Measurements from ENCODE around the gene OSBPL5. TPM values are rescaled to one million over a fixed set of nuclear protein-coding genes. Genes with fewer than 3 reads are reported as not detected.
A peak's percentile ranks its signal among the peaks of the same experiment; 100 is the strongest.

Gene OSBPL5
- total RNA-seq, 1 experiment from 2014 or later = 9.6 TPM

DNA sequence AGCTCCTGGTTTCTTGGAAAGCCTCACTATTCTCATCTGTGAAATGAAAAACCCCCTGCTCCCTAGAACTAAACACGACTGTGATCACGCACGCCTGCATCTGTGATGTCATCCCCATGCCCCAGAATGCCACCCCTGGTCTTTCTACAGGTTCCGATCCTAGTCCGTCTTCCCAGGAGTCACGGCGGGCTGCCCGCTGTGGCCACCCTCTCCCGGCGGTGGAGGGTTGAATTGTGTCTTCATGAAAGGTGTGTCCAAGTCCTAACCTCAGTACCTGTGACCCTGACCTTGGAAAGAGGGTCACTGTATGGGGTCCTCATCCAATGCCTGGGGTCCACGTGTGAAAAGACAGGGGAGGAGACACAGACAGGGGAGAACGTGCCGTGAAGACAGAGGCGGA is 14.4 kb downstream of the OSBPL5 start:
- no peak for DNase-seq (ENCODE audit: low read depth)

DNA sequence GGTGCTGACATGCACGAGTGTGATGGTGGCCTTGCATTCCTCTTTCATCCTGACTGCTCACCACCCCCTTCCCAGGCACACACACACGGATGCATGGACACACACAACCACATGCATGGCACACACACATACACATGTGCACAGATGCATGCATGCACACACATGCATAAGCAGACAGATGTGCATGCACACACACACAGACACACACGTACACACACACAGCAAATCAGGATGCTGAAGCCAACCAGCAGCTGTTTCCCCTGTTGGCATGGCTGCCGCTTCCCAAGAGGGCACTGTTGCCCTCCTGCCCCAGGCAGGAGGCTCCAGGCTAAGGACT is 15.3 kb downstream of the OSBPL5 start:
- DNase-seq (ENCODE audit: low read depth) = no peak

GRCh38 chr11:3148990-3149851 is 15.9 kb downstream of the OSBPL5 start:
- DNase-seq (ENCODE audit: low read depth) = no peak

- DNase-seq (ENCODE audit: low read depth) = no peak
Observed at GRCh38 chr11:3148255-3148989, 16.7 kb downstream of the OSBPL5 start.

DNA sequence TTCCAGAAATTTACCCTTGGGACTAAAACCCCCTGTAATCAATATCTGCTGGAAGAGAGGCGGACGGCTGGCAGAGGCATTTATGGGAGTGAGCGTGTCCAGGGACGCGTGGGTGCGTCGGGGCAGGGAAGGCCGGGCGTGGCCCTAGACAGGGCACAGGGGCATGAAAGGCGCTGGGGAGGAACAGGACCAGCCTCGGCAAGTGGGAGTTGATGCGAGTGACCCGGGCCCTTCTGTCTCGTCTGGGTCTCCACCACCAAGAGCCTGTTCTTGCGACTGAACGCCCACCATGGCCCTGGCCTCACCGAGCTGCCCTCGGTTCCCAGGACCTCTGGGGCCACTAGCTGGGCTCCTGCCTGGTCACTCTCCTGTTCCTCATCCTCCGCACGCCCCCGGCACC is 17.5 kb downstream of the OSBPL5 start:
- no peak for DNase-seq (ENCODE audit: low read depth)

GRCh38 chr11:3147257-3147619 is 17.9 kb downstream of the OSBPL5 start:
- no peak for DNase-seq (ENCODE audit: low read depth)

GRCh38 chr11:3146612-3147256 is 18.4 kb downstream of the OSBPL5 start:
- DNase-seq (ENCODE audit: low read depth) = peak; percentile 54

GRCh38 chr11:3145206-3145520 is 19.9 kb downstream of the OSBPL5 start:
- no peak for DNase-seq (ENCODE audit: low read depth)

- DNase-seq (ENCODE audit: low read depth) = no peak
Observed at GRCh38 chr11:3144296-3145205, 20.6 kb downstream of the OSBPL5 start.

DNA sequence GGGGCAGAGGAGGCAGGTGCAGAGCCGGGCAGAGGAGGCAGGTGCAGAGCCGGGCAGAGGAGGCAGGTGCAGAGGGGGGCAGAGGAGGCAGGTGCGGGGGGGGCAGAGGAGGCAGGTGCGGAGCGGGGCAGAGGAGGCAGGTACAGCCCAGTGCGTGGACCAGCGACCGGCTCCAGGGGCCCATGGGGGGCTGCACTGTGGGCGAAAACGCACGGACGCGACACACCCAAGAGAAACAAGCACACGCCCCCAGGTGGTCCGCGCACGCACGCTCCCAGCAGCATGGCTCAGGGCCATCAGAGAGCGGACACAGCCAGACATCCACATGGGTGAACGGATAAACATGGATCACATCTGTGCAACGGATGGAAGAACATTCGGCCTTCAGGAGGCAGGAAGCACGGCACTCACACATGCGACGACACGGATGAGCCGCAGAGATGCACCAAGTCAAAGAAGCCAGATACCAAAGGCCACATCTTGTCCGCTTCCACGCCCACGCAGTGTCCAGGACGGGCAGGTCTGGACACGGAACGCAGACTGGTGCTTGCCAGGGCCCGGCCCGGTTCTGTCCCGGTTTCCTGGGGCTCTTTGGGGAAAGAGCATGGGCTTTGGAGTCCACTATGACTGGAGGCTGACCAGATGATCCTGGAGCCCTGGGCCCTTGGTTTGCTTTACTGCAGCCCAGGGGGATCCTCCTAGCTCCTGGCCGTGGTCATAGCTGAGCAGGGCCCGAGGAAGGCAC is 21.8 kb downstream of the OSBPL5 start:
- no peak for DNase-seq (ENCODE audit: low read depth)

DNA sequence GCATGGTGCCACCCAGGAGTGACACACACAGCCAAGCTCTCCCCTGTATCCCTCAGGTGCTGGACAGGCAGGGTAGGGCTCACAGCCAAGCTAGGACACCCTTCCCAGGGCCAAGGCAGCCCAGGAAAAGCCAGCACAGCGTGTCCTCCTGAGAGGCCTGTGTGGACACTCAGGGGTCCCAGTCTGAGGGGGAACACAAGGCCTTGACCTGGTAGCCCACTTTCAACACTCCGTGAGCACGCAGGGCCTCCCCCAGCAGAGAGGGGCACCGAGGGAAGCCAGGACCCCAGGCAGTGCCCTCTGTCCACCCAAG is 24.9 kb downstream of the OSBPL5 start:
- DNase-seq (ENCODE audit: low read depth) = no peak

DNA sequence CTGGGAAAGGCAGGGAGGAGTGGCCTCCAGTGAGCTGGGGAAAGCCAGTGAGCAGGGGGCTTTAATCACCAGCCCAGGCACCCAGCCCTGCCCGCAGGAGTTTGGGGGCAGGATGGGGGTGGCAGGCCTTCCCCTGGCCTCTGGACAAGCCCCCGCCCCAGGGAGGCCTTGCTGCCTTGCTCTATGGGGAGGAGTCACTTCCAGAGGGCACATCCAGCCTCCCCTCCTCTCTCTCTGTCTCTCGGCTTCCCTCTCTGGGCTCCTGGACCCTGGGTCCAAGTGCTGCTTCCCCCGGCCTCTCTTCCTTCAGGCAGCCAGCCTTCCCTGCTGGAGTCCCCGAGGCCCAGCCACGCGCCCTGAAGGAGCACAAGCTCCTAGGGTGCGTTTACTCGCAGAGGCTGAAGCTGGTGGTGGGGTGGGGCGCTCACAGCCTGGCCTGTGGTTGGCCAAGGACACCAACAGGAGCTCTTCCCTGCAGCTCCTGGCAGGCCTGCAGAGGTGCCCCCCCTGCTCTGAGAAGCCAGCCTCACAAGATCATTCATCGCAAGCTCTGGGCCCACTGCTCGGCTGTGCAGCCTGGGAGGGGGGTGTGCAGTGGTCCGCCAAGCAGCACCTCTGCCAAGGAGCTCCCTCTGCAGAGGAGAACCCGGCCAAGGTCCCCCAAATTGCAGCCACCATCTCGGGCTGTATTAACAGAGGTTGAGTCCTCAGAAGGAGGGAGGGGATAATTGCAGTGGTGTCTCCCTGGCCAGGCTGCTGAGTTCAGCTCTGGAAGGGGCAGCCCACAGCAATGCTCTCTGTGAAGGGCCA is 25.4 kb downstream of the OSBPL5 start:
- DNase-seq (ENCODE audit: low read depth) = no peak

- DNase-seq (ENCODE audit: low read depth) = no peak
Observed at GRCh38 chr11:3139086-3139440, 26.0 kb downstream of the OSBPL5 start.

DNA sequence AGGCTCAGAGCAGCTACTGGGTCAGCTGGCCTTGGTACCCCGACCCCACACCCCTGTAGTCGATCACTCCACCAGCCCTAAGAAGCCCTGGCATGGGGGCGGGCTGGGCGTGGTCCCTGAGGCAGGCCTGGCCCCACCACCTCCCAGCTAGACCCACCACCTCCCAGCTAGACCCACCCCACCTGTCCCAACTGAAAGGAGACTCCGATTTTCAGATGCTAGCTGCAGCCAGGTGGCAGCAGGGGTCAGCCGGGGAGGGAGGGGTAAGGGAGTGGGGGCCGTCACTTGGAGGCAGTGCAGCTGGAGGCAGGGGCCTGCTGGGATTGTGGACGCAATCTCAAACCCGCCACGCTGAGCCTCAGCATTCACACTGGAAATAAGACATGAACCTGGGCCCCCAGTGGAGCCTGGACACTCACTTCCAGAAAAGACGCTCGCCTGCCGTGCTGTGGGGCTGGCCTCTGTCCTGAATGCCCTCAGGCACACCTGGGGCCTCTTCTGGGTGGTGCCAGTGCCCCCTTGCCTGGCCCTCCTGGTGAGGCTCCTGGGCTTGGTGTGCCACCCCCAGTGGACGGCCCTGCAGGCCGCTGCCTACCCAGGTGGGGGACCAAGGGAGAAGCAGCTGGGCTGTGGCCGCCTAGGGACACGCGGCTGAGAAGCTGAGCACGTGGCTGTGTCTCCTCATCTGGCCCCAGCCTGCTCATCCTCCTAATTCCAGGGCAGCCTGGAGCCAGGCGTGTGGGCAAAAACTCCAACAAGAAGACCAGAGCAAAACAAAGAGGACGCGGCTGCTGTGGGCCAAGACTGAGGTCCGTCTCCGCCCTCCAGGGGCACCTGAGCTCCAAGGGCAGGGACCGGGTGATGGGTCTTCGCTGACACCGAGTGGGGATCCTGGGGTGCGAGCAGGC is 26.7 kb downstream of the OSBPL5 start:
- DNase-seq (ENCODE audit: low read depth) = no peak

DNA sequence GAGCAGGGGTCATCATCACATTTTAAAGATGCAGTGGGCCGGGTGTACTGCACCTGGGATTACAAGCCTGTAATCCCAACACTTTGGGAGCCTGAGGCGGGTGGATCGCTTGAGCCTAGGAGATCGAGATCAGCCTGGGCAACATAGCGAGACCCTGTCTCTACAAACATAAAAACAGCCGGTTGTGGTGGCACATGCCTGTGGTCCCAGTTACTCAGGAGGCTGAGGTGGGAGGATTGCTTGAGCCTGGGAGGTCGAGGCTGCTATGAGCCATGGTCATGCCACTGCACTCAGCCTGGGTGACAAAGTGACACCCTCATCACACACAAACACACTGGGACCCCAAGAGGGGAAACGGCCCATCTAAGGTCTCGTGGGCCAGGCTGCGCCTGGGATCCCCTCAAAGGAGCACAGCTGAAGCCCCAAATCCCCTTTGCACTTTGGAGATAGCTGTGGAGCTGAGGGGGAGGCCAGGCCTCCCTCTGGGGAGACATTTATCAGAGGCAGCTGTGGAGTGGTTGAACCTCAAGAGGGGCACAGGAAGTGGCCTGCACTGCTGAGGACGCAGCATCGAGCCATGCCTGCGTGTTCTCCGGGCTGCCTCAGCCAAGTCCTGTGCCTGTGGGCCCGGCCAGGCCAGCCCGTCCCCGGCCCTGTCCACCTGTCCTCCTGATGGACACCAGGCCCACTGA is 27.5 kb downstream of the OSBPL5 start:
- no peak for DNase-seq (ENCODE audit: low read depth)

- DNase-seq (ENCODE audit: low read depth) = no peak
Observed at GRCh38 chr11:3136546-3137455, 28.3 kb downstream of the OSBPL5 start.
